Esophagus muscularis mucosa (tissue), 4 donors: ENCODE results near the gene CCNY. TPM values are rescaled to one million over a fixed set of nuclear protein-coding genes. Genes with fewer than 3 reads are reported as not detected.
A peak's percentile ranks its signal among the peaks of the same experiment; 100 is the strongest.

Experiments used
- DNase-seq: peaks from one replicate; pipeline ENCODE4 v3.0.0-alpha.2; 2017; ENCODE audit errors: extremely low spot score
- H3K27ac ChIP-seq, 4 donors: fragments of 200-600 bp; sonication (generic); replicated peaks in 1 of 4; 1 replicate in 3 of 4; 2 replicates in 1 of 4; pipeline ENCODE4 v1.5.1; 2016 to 2019; ENCODE audit warnings: mild to moderate bottlenecking in 1 of 4
- H3K27me3 ChIP-seq, 4 donors: fragments of 200-600 bp; sonication (generic); one replicate each; pipeline versions ENCODE4 v1.5.1 to v1.6.0; 2016 to 2019
- H3K36me3 ChIP-seq, 4 donors: fragments of 200-600 bp; sonication (generic); one replicate each; pipeline ENCODE4 v1.5.1; 2016 to 2019
- H3K4me1 ChIP-seq, 4 donors: fragments of 200-600 bp; sonication (generic); one replicate each; pipeline ENCODE4 v1.5.1; 2016 to 2019
- H3K4me3 ChIP-seq, 4 donors: fragments of 200-600 bp; sonication (generic); 1 replicate in 2 of 4; 2 replicates in 2 of 4; pipeline ENCODE4 v1.5.1; 2016 to 2019; ENCODE audit warnings: mild to moderate bottlenecking in 4 of 4, moderate library complexity in 1 of 4
- H3K9me3 ChIP-seq, 4 donors: fragments of 200-600 bp; sonication (generic); 1 replicate in 3 of 4; 2 replicates in 1 of 4; pipeline ENCODE4 v1.5.1; 2016 to 2019
- EP300 ChIP-seq: sonication (generic); formaldehyde crosslinking; IDR thresholded peaks from one replicate; pipeline ENCODE4 v1.6.1; 2017; ENCODE audit warnings: antibody characterized with exemption
- POLR2A ChIP-seq: fragments of 450-650 bp; IDR thresholded peaks from one replicate; pipeline ENCODE4 v1.6.1; 2017; ENCODE audit warnings: antibody characterized with exemption, moderate library complexity, mild to moderate bottlenecking, low read depth
- POLR2AphosphoS5 ChIP-seq, 2 donors: sonication (generic); formaldehyde crosslinking; IDR thresholded peaks; one replicate each; pipeline ENCODE4 v1.6.1; 2017; ENCODE audit warnings: antibody characterized with exemption in 2 of 2
- WGBS: methylation state at CpG from one replicate; pipeline ENCODE4 v1.1.5; 2018; 5-methylcytosine and 5-hydroxymethylcytosine counted together
- intact Hi-C: fragments of 100-400 bp; cut with DNase I; formaldehyde crosslinking; loops from one replicate; pipeline ENCODE4 v1.15.1; 2023
- total RNA-seq, 4 donors: library from RNA; depleted of rRNA; stranded (reverse); fragments of >200 nt; gene quantifications; one replicate each; pipeline versions ENCODE4 v1.1.0 to v1.2.1, GENCODE V29; 2016
- TF ChIP-seq, protein P1 (sequence below), 3 experiments: fragments of 200-600 bp in 2 of 3; fragments of 450-650 bp in 1 of 3; sonication (generic) in 2 of 3; IDR thresholded peaks; one replicate each; pipeline ENCODE4 v1.5.1; 2017 to 2019; ENCODE audit warnings: antibody characterized with exemption in 3 of 3, mild to moderate bottlenecking in 2 of 3, moderate library complexity in 1 of 3

Gene CCNY
- total RNA-seq, 4 donors from 2014 or later, result 36.6 to 53.5 (median 47.0) TPM

DNA sequence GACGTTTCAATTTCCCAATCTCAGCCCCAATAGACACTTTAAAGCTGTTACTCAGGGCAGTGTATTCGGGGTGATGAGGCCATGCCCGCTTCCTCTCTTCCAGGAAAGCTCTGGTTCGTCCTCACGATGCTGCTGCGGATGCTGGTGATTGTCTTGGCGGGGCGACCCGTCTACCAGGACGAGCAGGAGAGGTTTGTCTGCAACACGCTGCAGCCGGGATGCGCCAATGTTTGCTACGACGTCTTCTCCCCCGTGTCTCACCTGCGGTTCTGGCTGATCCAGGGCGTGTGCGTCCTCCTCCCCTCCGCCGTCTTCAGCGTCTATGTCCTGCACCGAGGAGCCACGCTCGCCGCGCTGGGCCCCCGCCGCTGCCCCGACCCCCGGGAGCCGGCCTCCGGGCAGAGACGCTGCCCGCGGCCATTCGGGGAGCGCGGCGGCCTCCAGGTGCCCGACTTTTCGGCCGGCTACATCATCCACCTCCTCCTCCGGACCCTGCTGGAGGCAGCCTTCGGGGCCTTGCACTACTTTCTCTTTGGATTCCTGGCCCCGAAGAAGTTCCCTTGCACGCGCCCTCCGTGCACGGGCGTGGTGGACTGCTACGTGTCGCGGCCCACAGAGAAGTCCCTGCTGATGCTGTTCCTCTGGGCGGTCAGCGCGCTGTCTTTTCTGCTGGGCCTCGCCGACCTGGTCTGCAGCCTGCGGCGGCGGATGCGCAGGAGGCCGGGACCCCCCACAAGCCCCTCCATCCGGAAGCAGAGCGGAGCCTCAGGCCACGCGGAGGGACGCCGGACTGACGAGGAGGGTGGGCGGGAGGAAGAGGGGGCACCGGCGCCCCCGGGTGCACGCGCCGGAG, 271.4 kb downstream of the CCNY start:
- WGBS, result 25% methylated on average over 25 of the region's 78 CpGs

DNA sequence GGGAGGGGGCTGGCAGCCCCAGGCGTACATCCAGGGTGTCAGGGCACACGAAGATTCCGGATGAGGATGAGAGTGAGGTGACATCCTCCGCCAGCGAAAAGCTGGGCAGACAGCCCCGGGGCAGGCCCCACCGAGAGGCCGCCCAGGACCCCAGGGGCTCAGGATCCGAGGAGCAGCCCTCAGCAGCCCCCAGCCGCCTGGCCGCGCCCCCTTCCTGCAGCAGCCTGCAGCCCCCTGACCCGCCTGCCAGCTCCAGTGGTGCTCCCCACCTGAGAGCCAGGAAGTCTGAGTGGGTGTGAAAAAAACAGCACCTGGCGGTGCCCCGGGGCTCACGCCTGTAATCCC, 272.0 kb downstream of the CCNY start:
- intact Hi-C loops, result no loop called here
- Histone ChIP-seq H3K36me3 (no peaks in the 10 kb centered on the region), H3K27me3 (peaks cover 0 to 78% (median 19%) of the 10 kb centered on the region in 4 donors), H3K4me3 (peak overlapping the region; percentile 50 to 60 (median 54)), H3K4me1 (peaks cover 6 to 14% (median 12%) of the 10 kb centered on the region in 4 donors), H3K9me3 (no peaks in the 10 kb centered on the region), H3K27ac (no peak overlapping the region)
- DNase-seq, result no peak
- TF ChIP-seq POLR2AphosphoS5 (IDR thresholded peaks at IDR 0.05) (no peak), POLR2A (no peak), EP300 (no peak)
- TF ChIP-seq, protein P1, sequence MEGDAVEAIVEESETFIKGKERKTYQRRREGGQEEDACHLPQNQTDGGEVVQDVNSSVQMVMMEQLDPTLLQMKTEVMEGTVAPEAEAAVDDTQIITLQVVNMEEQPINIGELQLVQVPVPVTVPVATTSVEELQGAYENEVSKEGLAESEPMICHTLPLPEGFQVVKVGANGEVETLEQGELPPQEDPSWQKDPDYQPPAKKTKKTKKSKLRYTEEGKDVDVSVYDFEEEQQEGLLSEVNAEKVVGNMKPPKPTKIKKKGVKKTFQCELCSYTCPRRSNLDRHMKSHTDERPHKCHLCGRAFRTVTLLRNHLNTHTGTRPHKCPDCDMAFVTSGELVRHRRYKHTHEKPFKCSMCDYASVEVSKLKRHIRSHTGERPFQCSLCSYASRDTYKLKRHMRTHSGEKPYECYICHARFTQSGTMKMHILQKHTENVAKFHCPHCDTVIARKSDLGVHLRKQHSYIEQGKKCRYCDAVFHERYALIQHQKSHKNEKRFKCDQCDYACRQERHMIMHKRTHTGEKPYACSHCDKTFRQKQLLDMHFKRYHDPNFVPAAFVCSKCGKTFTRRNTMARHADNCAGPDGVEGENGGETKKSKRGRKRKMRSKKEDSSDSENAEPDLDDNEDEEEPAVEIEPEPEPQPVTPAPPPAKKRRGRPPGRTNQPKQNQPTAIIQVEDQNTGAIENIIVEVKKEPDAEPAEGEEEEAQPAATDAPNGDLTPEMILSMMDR (IDR thresholded peaks at IDR 0.05), result no peak
- WGBS, result 88% methylated on average over 10 of the region's 16 CpGs

More for the DNA sequence above, 271.4 kb downstream of the CCNY start:
- TF ChIP-seq EP300 (no peak), POLR2AphosphoS5 (IDR thresholded peaks at IDR 0.05) (no peak)
- no peaks in the 10 kb centered on the region for H3K9me3 ChIP-seq
- peak overlapping the region; percentile 50 to 60 (median 54) for H3K4me3 ChIP-seq
- H3K36me3 ChIP-seq, result no peaks in the 10 kb centered on the region
- peaks cover 6 to 14% (median 12%) of the 10 kb centered on the region in 4 donors for H3K4me1 ChIP-seq
- H3K27ac ChIP-seq, result no peak overlapping the region
- intact Hi-C loops, result no loop called here
- H3K27me3 ChIP-seq, result peaks cover 0 to 81% (median 19%) of the 10 kb centered on the region in 4 donors
- DNase-seq, result no peak

DNA sequence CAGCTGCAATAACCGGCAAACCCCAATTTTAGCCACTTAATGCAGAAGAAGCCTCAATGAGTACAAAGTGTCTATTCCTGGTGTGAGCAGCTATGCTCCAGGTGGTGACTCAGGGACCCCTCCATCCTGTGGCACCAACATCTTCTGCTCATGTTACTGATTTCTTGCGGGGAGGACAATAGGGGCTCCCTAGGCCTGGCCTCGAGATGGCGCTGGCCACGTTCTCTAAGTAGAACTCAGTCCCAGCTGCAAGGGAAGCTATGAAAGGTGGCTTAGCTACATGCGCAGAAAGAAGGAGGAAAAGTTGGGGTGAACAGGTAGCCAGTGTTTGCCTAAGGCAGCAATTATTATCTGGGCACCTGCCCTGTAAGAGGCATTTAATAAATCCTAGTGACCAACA, 275.4 kb downstream of the CCNY start:
- TF ChIP-seq, protein P1 (IDR thresholded peaks at IDR 0.05), result no peak
- TF ChIP-seq EP300 (no peak), POLR2AphosphoS5 (IDR thresholded peaks at IDR 0.05) (no peak), POLR2A (no peak)
- 85% methylated on average over 6 of the region's 6 CpGs for WGBS
- Histone ChIP-seq H3K9me3 (no peaks in the 10 kb centered on the region), H3K27me3 (peaks cover 0 to 61% (median 15%) of the 10 kb centered on the region in 4 donors), H3K27ac (no peak overlapping the region), H3K4me1 (peaks cover 6 to 14% (median 12%) of the 10 kb centered on the region in 4 donors), H3K36me3 (no peaks in the 10 kb centered on the region), H3K4me3 (no peak overlapping the region)
- intact Hi-C loops, result no loop called here
- no peak for DNase-seq

DNA sequence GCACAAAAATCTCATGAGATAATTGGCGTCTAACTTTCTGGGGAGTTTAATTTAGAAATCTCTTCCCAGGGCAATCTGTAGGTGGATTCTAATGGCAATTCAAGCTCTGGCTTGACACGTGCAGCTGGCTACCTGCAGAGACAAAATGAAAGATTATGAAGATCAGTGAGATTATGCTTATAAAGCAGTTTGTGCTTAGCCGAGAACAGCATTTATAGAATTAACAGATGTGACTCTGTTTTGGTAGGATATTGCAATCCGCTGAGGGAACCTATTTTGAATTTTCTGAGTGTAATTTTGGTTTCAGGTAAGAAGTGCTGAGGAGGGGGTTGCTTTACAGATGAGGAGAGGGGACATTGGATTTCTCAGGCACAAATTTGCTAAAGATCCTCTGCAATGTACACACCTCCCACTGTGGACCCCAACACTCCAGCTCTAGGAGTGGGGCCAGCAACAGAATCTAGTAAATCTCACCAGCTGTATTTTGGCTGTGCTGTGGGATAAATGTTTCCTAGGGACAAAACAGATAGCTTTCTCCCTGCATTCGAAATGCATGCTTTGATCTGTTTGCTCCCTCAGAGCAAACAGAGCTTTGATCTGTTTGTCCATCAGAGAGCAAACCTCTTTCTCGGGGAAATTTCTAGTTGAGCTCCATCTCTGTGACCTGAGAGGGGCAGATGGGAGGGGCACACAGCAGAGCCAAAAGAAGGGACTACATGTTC, 276.2 kb downstream of the CCNY start:
- WGBS, result 57% methylated on average over 6 of the region's 6 CpGs
- no peaks in the 10 kb centered on the region for H3K36me3 ChIP-seq
- no peaks in the 10 kb centered on the region for H3K9me3 ChIP-seq
- peaks cover 6 to 10% (median 9%) of the 10 kb centered on the region in 4 donors for H3K4me1 ChIP-seq
- no peak overlapping the region for H3K27ac ChIP-seq
- intact Hi-C loops, result no loop called here
- H3K4me3 ChIP-seq, result no peak overlapping the region
- TF ChIP-seq EP300 (no peak), POLR2A (no peak), POLR2AphosphoS5 (IDR thresholded peaks at IDR 0.05) (no peak)
- TF ChIP-seq, protein P1 (IDR thresholded peaks at IDR 0.05), result no peak
- peaks cover 0 to 53% (median 12%) of the 10 kb centered on the region in 4 donors for H3K27me3 ChIP-seq
- no peak for DNase-seq

DNA sequence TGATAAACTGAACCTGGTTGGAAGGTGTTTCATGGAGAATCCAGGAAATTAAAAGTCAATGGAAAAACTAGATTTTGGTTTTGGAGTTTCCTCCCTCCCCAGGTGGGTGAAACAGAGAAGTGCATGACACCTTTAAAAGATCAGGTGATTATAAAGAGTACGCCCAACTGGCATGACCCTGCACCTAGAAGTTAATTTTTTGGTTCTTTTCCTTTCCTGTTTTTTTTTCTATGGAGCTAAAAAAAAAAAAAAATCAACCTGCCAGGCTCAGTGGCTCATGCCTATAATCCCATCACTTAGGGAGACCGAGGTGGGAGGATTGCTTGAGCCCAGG, 276.8 kb downstream of the CCNY start:
- Histone ChIP-seq H3K4me1 (peaks cover 3 to 4% (median 4%) of the 10 kb centered on the region in 4 donors), H3K4me3 (no peak overlapping the region), H3K9me3 (no peaks in the 10 kb centered on the region), H3K27ac (no peak overlapping the region), H3K27me3 (peaks cover 0 to 48% (median 6%) of the 10 kb centered on the region in 4 donors), H3K36me3 (no peaks in the 10 kb centered on the region)
- WGBS, result 89% methylated on average over 2 of the region's 2 CpGs
- TF ChIP-seq POLR2A, result no peak
- no peak for TF ChIP-seq POLR2AphosphoS5 (IDR thresholded peaks at IDR 0.05)
- TF ChIP-seq EP300, result no peak
- TF ChIP-seq, protein P1 (IDR thresholded peaks at IDR 0.05), result no peak
- intact Hi-C loops, result no loop called here
- no peak for DNase-seq
